ENCODE results near the gene SPATA24. TPM values are rescaled to one million over a fixed set of nuclear protein-coding genes. Genes with fewer than 3 reads are reported as not detected.
A peak's percentile ranks its signal among the peaks of the same experiment; 100 is the strongest.

The SPATA24 gene
- polyA plus RNA-seq, 1 experiment: 3.9 TPM

GRCh38 chr5:139394654-139395566 is 9.0 kb downstream of the SPATA24 start, which contains the start of gene PROB1:
Gene PROB1, minus strand, starts transcription at chr5:139395104. Its CDS starts 23 bp downstream, at chr5:139395081.
- CTCF ChIA-PET: no interaction called here
- peak within 1 kb of the TSS; percentile 36; the same call in 1 of the 2 replicates for H3K4me3 ChIP-seq (ENCODE audit: low read depth, low read length)
- peaks cover 14% of the 10 kb centered on the region for H3K9me3 ChIP-seq (ENCODE audit: control insufficient read depth, insufficient read depth, low read length)
- POLR2A ChIA-PET: no interaction called here
- H3K27me3 ChIP-seq (ENCODE audit: control insufficient read depth, insufficient read depth, low read length): peaks cover 18% of the 10 kb centered on the region
- no peak within 1 kb of the TSS for H3K27ac ChIP-seq (ENCODE audit: low read depth, low read length)
- no peak for TF ChIP-seq CTCF (IDR thresholded peaks at IDR 0.05; ENCODE audit: low read depth, low read length)
- DNase-seq (ENCODE audit: low read depth, low spot score): no peak

- Histone ChIP-seq H3K27me3 (ENCODE audit: control insufficient read depth, insufficient read depth, low read length) (peaks cover 18% of the 10 kb centered on the region), H3K9me3 (ENCODE audit: control insufficient read depth, insufficient read depth, low read length) (peaks cover 14% of the 10 kb centered on the region), H3K4me3 (ENCODE audit: low read depth, low read length) (peak overlapping the region; percentile 36; the same call in 1 of the 2 replicates), H3K27ac (ENCODE audit: low read depth, low read length) (no peak overlapping the region)
- ChIA-PET CTCF (interaction anchor here (1.5 kb wide), 1 partner anchor 9 kb away, joined by 6 read pairs; the partner anchor contains the start of gene SPATA24), POLR2A (no interaction called here)
- no peak for DNase-seq (ENCODE audit: low read depth, low spot score)
- peak; percentile 45 for TF ChIP-seq CTCF (IDR thresholded peaks at IDR 0.05; ENCODE audit: low read depth, low read length)
Observed at GRCh38 chr5:139394123-139394653, 9.7 kb downstream of the SPATA24 start.

GRCh38 chr5:139393497-139394122 is 10.3 kb downstream of the SPATA24 start:
- ChIA-PET POLR2A (no interaction called here), CTCF (interaction anchor here (1.5 kb wide), 1 partner anchor 10 kb away, joined by 6 read pairs; the partner anchor contains the start of gene SPATA24)

GRCh38 chr5:139392678-139393496 is 11.0 kb downstream of the SPATA24 start:
- Histone ChIP-seq H3K4me3 (ENCODE audit: low read depth, low read length) (no peak overlapping the region; the same call in none of the 2 replicates), H3K27ac (ENCODE audit: low read depth, low read length) (no peak overlapping the region), H3K27me3 (ENCODE audit: control insufficient read depth, insufficient read depth, low read length) (peaks cover 18% of the 10 kb centered on the region), H3K9me3 (ENCODE audit: control insufficient read depth, insufficient read depth, low read length) (peaks cover 14% of the 10 kb centered on the region)
- ChIA-PET CTCF (interaction anchor here (1.5 kb wide), 1 partner anchor 11 kb away, joined by 6 read pairs; the partner anchor contains the start of gene SPATA24), POLR2A (no interaction called here)
- DNase-seq (ENCODE audit: low read depth, low spot score): no peak
- peak; percentile 58 for TF ChIP-seq CTCF (IDR thresholded peaks at IDR 0.05; ENCODE audit: low read depth, low read length)

More at GRCh38 chr5:139393497-139394122, 10.3 kb downstream of the SPATA24 start:
- H3K27ac ChIP-seq (ENCODE audit: low read depth, low read length): no peak overlapping the region
- H3K4me3 ChIP-seq (ENCODE audit: low read depth, low read length): 0 out of 2 replicates have a peak overlapping the region, but pooled peaks have one; percentile 10
- peaks cover 18% of the 10 kb centered on the region for H3K27me3 ChIP-seq (ENCODE audit: control insufficient read depth, insufficient read depth, low read length)
- no peak for TF ChIP-seq CTCF (IDR thresholded peaks at IDR 0.05; ENCODE audit: low read depth, low read length)
- H3K9me3 ChIP-seq (ENCODE audit: control insufficient read depth, insufficient read depth, low read length): peaks cover 14% of the 10 kb centered on the region
- no peak for DNase-seq (ENCODE audit: low read depth, low spot score)

Data from AG04450 (cell line).